ENCODE results near the gene VNN1.

Gene VNN1, protein sequence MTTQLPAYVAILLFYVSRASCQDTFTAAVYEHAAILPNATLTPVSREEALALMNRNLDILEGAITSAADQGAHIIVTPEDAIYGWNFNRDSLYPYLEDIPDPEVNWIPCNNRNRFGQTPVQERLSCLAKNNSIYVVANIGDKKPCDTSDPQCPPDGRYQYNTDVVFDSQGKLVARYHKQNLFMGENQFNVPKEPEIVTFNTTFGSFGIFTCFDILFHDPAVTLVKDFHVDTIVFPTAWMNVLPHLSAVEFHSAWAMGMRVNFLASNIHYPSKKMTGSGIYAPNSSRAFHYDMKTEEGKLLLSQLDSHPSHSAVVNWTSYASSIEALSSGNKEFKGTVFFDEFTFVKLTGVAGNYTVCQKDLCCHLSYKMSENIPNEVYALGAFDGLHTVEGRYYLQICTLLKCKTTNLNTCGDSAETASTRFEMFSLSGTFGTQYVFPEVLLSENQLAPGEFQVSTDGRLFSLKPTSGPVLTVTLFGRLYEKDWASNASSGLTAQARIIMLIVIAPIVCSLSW

GRCh38 chr6:132713352-132714134 lies at the start of gene VNN1:
TSS of gene VNN1 (minus strand) at chr6:132714055. CDS start at chr6:132714035, 20 bp downstream.
- Histone ChIP-seq H3K4me3 (no peak within 1 kb of the TSS), H3K36me3 (replicated peaks) (no peaks in the 10 kb centered on the region), H3K27me3 (ENCODE audit: low read depth) (no peaks in the 10 kb centered on the region), H3K4me1 (no peaks in the 10 kb centered on the region; the same call in 1 of the 2 replicates), H3K9me3 (no peaks in the 10 kb centered on the region)
- DNase-seq (ENCODE audit: low spot score in 2 of 2) = no peak
- in situ Hi-C loops (cut with MboI; ENCODE audit: low sequenced_read_pairs) = no loop called here

GRCh38 chr6:132763269-132763668 lies 49.4 kb upstream of the VNN1 start:
- DNase-seq (ENCODE audit: low spot score in 2 of 2) = no peak
- H3K36me3 ChIP-seq (replicated peaks) = no peaks in the 10 kb centered on the region
- in situ Hi-C loops (cut with MboI; ENCODE audit: low sequenced_read_pairs) = loop anchor here (10.0 kb wide), 1 partner anchor 228 kb away; the partner anchor contains the start of gene TAAR9
- H3K27me3 ChIP-seq (ENCODE audit: low read depth) = 0 out of 2 replicates have a peak, but pooled peaks cover 3% of the 10 kb centered on the region
- no peak overlapping the region for H3K4me3 ChIP-seq
- H3K4me1 ChIP-seq = no peaks in the 10 kb centered on the region
- H3K9me3 ChIP-seq = no peaks in the 10 kb centered on the region

DNA sequence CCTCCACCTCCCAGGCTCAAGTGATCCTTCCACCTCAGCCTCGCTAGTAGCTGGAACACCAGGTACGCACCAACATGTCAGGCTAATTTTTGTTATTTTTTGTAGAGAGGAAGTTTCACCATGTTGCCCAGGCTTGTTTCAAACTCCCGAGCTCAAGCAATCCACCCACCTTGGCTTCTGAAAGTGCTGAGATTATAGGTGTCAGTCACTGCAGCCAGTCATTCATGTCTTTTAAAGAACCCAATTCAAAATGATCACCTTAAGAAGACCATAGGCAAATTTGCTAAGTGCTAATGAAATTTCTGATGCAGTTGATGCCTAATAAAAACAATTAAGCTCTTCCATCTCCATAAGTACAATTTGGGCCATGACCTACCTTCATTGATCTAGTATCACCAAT lies 46.4 kb upstream of the VNN1 start:
- Histone ChIP-seq H3K27me3 (ENCODE audit: low read depth) (0 out of 2 replicates have a peak, but pooled peaks cover 4% of the 10 kb centered on the region), H3K4me1 (no peaks in the 10 kb centered on the region), H3K9me3 (no peaks in the 10 kb centered on the region), H3K36me3 (replicated peaks) (no peaks in the 10 kb centered on the region), H3K4me3 (no peak overlapping the region)
- in situ Hi-C loops (cut with MboI; ENCODE audit: low sequenced_read_pairs) = loop anchor here (10.0 kb wide), 1 partner anchor 225 kb away; the partner anchor contains the start of gene TAAR9
- no peak for DNase-seq (ENCODE audit: low spot score in 2 of 2)

- in situ Hi-C loops (cut with MboI; ENCODE audit: low sequenced_read_pairs) = no loop called here
- Histone ChIP-seq H3K27me3 (ENCODE audit: low read depth) (0 out of 2 replicates have a peak, but pooled peaks cover 4% of the 10 kb centered on the region), H3K36me3 (replicated peaks) (no peaks in the 10 kb centered on the region), H3K9me3 (no peaks in the 10 kb centered on the region), H3K4me1 (no peaks in the 10 kb centered on the region), H3K4me3 (no peak overlapping the region)
- DNase-seq (ENCODE audit: low spot score in 2 of 2) = no peak
Observed at GRCh38 chr6:132758689-132759088, 44.8 kb upstream of the VNN1 start.

GRCh38 chr6:132752255-132752654 lies 38.4 kb upstream of the VNN1 start:
- Histone ChIP-seq H3K9me3 (no peaks in the 10 kb centered on the region), H3K4me1 (no peaks in the 10 kb centered on the region), H3K36me3 (replicated peaks) (no peaks in the 10 kb centered on the region), H3K4me3 (no peak overlapping the region), H3K27me3 (ENCODE audit: low read depth) (peaks cover under 1% of the 10 kb centered on the region; the same call in 1 of the 2 replicates)
- no peak for DNase-seq (ENCODE audit: low spot score in 2 of 2)
- in situ Hi-C loops (cut with MboI; ENCODE audit: low sequenced_read_pairs) = no loop called here

DNA sequence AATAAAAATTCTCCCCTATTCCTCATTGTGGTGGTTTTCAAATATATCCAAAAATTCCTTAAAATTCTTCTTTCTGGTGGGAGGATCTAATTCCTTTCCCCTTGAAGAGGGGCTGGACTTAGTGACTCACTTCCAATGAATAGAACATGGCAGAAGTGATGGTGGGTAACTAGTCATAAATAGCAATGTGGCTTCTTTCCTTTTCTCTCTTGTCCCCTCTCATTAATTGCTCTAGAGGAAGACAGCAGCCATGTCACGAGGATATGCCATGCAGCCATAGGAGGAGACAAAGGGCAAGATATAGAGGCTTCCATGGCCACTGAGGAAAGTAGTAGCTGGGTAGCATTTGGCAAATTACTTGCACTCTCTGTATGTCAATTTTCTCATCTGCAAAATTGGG lies 38.0 kb upstream of the VNN1 start:
- no peaks in the 10 kb centered on the region; the same call in 1 of the 2 replicates for H3K27me3 ChIP-seq (ENCODE audit: low read depth)
- H3K4me1 ChIP-seq = no peaks in the 10 kb centered on the region
- no peak overlapping the region for H3K4me3 ChIP-seq
- H3K36me3 ChIP-seq (replicated peaks) = no peaks in the 10 kb centered on the region
- H3K9me3 ChIP-seq = no peaks in the 10 kb centered on the region
- no peak for DNase-seq (ENCODE audit: low spot score in 2 of 2)
- in situ Hi-C loops (cut with MboI; ENCODE audit: low sequenced_read_pairs) = no loop called here

GRCh38 chr6:132751306-132751705 lies 37.5 kb upstream of the VNN1 start:
- no peaks in the 10 kb centered on the region for H3K36me3 ChIP-seq (replicated peaks)
- in situ Hi-C loops (cut with MboI; ENCODE audit: low sequenced_read_pairs) = no loop called here
- H3K9me3 ChIP-seq = no peaks in the 10 kb centered on the region
- H3K4me1 ChIP-seq = no peaks in the 10 kb centered on the region
- no peak overlapping the region for H3K4me3 ChIP-seq
- no peaks in the 10 kb centered on the region; the same call in 1 of the 2 replicates for H3K27me3 ChIP-seq (ENCODE audit: low read depth)
- no peak for DNase-seq (ENCODE audit: low spot score in 2 of 2)

DNA sequence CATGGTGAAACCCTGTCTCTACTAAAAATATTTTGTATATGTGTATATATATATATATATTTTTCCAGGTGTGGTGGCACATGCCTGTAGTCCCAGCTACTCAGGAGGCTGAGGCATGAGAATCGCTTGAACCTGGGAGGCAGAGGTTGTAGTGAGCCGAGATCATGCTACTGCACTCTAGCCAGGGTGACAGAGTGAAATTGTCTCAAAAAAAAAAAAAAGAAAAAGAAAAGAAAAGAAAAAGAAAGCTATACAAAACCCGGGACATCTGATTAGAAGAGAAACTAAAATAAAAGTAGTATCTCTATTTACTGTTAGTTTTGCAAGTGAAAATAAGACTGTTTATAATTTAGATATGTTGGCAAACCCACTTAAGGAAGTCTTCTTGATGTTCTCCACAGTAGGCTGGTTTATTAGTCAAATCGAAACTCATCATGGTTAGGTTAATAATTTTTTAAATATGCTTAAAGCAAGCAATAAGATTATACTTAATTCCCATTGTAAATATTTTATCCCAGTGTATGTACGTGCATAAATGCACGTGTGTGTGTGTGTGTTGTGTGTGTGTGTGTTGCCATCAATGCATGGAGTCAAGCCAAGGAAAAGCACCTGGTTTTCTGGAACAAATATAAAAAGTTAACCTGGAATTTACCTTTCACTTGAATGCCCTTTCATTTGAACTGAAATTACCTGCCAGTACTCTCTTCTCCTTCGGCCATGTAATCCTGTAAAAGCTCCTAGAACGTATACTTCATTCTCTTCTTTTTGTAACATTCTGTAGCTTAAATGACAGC lies 36.8 kb upstream of the VNN1 start:
- Histone ChIP-seq H3K4me1 (no peaks in the 10 kb centered on the region), H3K27me3 (ENCODE audit: low read depth) (no peaks in the 10 kb centered on the region; the same call in none of the 2 replicates), H3K36me3 (replicated peaks) (no peaks in the 10 kb centered on the region), H3K4me3 (no peak overlapping the region), H3K9me3 (no peaks in the 10 kb centered on the region)
- in situ Hi-C loops (cut with MboI; ENCODE audit: low sequenced_read_pairs) = no loop called here
- no peak for DNase-seq (ENCODE audit: low spot score in 2 of 2)

DNA sequence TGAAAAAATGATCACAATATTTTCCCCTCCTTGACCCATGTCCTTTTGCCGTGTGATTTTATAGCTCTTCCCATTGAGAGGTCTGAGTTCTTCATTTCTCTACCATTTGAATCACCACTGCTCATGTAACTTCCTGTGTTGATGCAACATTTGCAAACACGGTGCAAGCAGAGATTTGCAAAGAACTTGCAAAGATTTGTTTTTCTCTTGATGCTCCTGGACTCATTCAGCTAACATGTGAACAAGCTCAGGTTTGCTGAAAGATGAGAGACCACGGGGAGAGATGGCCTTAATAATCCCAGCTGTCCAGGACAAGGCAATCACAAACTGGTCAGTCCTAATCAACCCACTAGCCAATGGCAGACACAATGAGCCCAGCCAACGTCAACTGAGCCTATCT lies 35.3 kb upstream of the VNN1 start:
- H3K36me3 ChIP-seq (replicated peaks) = no peaks in the 10 kb centered on the region
- no peak for DNase-seq (ENCODE audit: low spot score in 2 of 2)
- H3K9me3 ChIP-seq = no peaks in the 10 kb centered on the region
- H3K4me3 ChIP-seq = no peak overlapping the region
- H3K4me1 ChIP-seq = no peaks in the 10 kb centered on the region
- in situ Hi-C loops (cut with MboI; ENCODE audit: low sequenced_read_pairs) = no loop called here
- no peaks in the 10 kb centered on the region; the same call in none of the 2 replicates for H3K27me3 ChIP-seq (ENCODE audit: low read depth)

- H3K4me1 ChIP-seq = no peaks in the 10 kb centered on the region
- H3K27me3 ChIP-seq (ENCODE audit: low read depth) = no peaks in the 10 kb centered on the region; the same call in none of the 2 replicates
- DNase-seq (ENCODE audit: low spot score in 2 of 2) = no peak
- no peaks in the 10 kb centered on the region for H3K36me3 ChIP-seq (replicated peaks)
- no peak overlapping the region for H3K4me3 ChIP-seq
- no peaks in the 10 kb centered on the region for H3K9me3 ChIP-seq
- in situ Hi-C loops (cut with MboI; ENCODE audit: low sequenced_read_pairs) = no loop called here
Observed at GRCh38 chr6:132748446-132748845, 34.6 kb upstream of the VNN1 start.

GRCh38 chr6:132746048-132746447 lies 32.2 kb upstream of the VNN1 start:
- Histone ChIP-seq H3K4me3 (no peak overlapping the region), H3K36me3 (replicated peaks) (no peaks in the 10 kb centered on the region), H3K9me3 (no peaks in the 10 kb centered on the region), H3K27me3 (ENCODE audit: low read depth) (no peaks in the 10 kb centered on the region; the same call in 1 of the 2 replicates), H3K4me1 (no peaks in the 10 kb centered on the region)
- in situ Hi-C loops (cut with MboI; ENCODE audit: low sequenced_read_pairs) = no loop called here
- no peak for DNase-seq (ENCODE audit: low spot score in 2 of 2)

- Histone ChIP-seq H3K9me3 (no peaks in the 10 kb centered on the region), H3K36me3 (replicated peaks) (no peaks in the 10 kb centered on the region)
- in situ Hi-C loops (cut with MboI; ENCODE audit: low sequenced_read_pairs) = no loop called here
Observed at GRCh38 chr6:132742495-132742894, 28.6 kb upstream of the VNN1 start.

DNA sequence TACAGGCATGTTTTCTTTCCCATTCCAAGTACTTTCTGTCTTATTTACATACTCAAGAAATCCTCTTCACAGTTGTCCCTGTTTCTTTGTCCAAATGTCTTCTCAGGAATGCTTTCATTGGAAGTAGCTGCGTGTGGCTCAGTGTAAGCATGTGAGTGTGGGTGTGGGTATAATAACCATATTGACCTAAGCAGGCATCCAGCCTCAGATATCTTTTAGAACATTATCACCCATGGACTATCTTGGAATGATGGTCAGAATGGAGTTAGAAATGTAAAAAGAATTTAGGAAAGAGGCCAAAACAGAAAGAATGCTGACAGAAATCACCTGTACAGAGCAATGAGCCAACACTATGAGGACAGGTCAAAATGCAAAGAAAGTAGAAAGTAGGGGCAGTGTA lies 27.4 kb upstream of the VNN1 start:
- no peak overlapping the region for H3K4me3 ChIP-seq
- no peaks in the 10 kb centered on the region for H3K36me3 ChIP-seq (replicated peaks)
- no peaks in the 10 kb centered on the region; the same call in 1 of the 2 replicates for H3K27me3 ChIP-seq (ENCODE audit: low read depth)
- in situ Hi-C loops (cut with MboI; ENCODE audit: low sequenced_read_pairs) = no loop called here
- peaks cover 7% of the 10 kb centered on the region for H3K4me1 ChIP-seq
- no peaks in the 10 kb centered on the region for H3K9me3 ChIP-seq
- no peak for DNase-seq (ENCODE audit: low spot score in 2 of 2)

More at GRCh38 chr6:132742495-132742894, 28.6 kb upstream of the VNN1 start:
- DNase-seq (ENCODE audit: low spot score in 2 of 2) = no peak
- H3K4me3 ChIP-seq = no peak overlapping the region
- no peaks in the 10 kb centered on the region for H3K4me1 ChIP-seq
- no peaks in the 10 kb centered on the region; the same call in 1 of the 2 replicates for H3K27me3 ChIP-seq (ENCODE audit: low read depth)
